GM15510 (cell line): ENCODE results near the gene TSPEAR.

Experiments used
- POLR2A ChIP-seq: IDR thresholded peaks from 3 replicates; pipeline ENCODE4 v1.6.1; 2011; ENCODE audit warnings: borderline replicate concordance; ENCODE audit not compliant: insufficient read length; ENCODE audit errors: extremely low read depth

The TSPEAR gene

GRCh38 chr21:44460441-44460755, 251.0 kb downstream of the TSPEAR start:
- no peak for TF ChIP-seq POLR2A

GRCh38 chr21:44459712-44460440, 251.5 kb downstream of the TSPEAR start:
- TF ChIP-seq POLR2A, result no peak

- no peak for TF ChIP-seq POLR2A
Observed at GRCh38 chr21:44458971-44459711, 252.2 kb downstream of the TSPEAR start.

- TF ChIP-seq POLR2A, result no peak
Observed at GRCh38 chr21:44456915-44457736, 254.2 kb downstream of the TSPEAR start.

GRCh38 chr21:44456214-44456914, 255.0 kb downstream of the TSPEAR start:
- no peak for TF ChIP-seq POLR2A

GRCh38 chr21:44455524-44456213, 255.7 kb downstream of the TSPEAR start:
- TF ChIP-seq POLR2A, result no peak

GRCh38 chr21:44454747-44455523, 256.4 kb downstream of the TSPEAR start, which contains the start of gene LRRC3:
TSS of gene LRRC3 (plus strand) at chr21:44455510. CDS start at chr21:44456645, 1,135 bp downstream.
- no peak for TF ChIP-seq POLR2A

- no peak for TF ChIP-seq POLR2A
Observed at GRCh38 chr21:44454058-44454457, 257.3 kb downstream of the TSPEAR start.

- TF ChIP-seq POLR2A, result no peak
Observed at GRCh38 chr21:44453120-44453519, 258.3 kb downstream of the TSPEAR start.

GRCh38 chr21:44450999-44451398, 260.4 kb downstream of the TSPEAR start:
- TF ChIP-seq POLR2A, result no peak

- no peak for TF ChIP-seq POLR2A
Observed at GRCh38 chr21:44450402-44450801, 261.0 kb downstream of the TSPEAR start.

GRCh38 chr21:44449473-44450363, 261.7 kb downstream of the TSPEAR start:
- no peak for TF ChIP-seq POLR2A

GRCh38 chr21:44448651-44449131, 262.7 kb downstream of the TSPEAR start:
- no peak for TF ChIP-seq POLR2A
